ENCODE results near the gene ZNF730.
"Not testable (repeated sequence)": the region's sequence is repeated elsewhere in the genome, so short reads cannot be mapped to it uniquely, and the experiment has no call there.

Gene ZNF730

DNA sequence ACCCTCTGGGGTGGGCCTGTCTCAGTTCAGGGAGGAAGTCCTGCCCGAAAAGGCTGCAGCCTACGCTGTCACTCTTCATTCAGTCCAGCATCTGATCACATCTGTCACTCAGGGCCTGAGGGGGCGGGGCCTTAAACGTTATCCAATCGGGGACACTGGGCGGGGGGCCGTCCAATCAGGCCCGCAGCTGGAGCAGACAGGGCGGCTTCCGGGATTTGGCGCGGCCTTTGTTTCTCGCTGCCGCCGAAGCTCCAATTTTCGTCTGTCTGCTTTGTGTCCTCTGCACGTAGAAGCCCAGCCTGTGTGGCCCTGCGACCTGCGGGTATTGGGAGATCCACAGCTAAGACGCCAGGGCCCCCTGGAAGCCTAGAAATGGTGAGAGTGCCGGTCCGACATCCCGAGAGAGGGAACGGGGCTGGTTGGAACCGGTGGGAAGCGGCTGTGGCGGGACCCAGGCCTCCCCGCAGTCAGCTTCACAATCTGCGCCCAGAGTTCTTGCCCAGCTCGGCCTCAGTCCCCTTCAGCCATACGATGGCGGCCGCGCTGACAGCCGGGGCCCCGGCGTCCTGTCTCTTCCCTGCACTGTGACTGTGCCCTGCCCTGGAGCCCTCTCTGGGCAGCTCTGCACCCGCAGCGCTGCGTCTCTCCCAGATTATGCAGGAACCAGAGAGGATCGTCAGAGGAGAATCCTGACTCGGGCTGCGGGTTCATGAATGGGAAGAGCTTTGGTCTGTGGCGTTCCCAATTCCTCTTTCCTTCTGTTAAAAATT lies at the start of gene ZNF730:
Gene ZNF730, plus strand, starts transcription at position 224 of the 770 bp plus-strand sequence. Its CDS starts 149 bp downstream, at position 373.
- Histone ChIP-seq H3K9me3 (peaks cover 28% of the 10 kb centered on the region), H3K36me3 (peaks cover 60% of the 10 kb centered on the region), H3K9ac (peak within 1 kb of the TSS; percentile 87), H4K20me1 (no peaks in the 10 kb centered on the region), H3K27me3 (no peaks in the 10 kb centered on the region), H3K4me1 (no peaks in the 10 kb centered on the region), H3K4me2 (peak within 1 kb of the TSS; percentile 62), H3K4me3 (peak within 1 kb of the TSS; percentile 75), H3K27ac (peak within 1 kb of the TSS; percentile 85)
- TF ChIP-seq Cebpa-rat (IDR thresholded peaks at IDR 0.05): no peak

DNA sequence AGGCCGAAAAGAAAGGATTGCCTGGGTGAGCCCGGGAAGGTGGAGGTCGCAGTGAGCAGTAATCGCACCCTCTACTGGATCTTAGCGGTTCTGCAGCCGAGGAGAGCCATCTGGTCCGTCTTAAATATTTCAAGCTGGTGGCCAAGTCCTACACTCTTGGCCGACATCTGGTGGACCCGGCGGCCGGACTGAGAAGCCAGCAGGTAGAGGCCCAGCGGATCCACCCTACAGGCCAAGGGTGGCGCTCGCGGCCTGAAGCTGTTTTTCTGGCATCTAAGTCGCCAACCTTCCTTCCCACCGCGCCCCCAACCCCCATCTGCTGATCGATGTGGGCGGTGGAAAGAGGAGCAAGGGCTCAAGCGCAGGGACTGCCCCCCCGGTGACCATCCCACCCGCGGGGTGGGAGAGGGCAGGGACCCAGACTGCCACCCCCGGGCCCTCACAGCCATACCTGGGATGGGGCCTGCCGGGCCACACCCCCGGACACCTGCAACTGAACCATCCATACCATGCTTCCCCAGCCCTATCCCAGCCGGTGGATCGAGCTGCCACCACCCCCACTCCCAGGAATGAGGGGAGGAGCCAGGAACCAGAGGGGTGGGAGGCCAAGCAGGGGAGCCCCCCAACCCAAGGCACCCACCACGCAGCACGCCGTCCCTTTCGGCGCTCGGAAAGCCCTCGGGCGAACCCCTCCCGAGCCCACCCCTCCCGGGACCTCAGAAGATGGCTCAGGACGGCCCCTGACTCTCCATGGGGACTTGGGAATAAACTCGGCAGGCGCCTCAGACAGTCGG lies 46.3 kb upstream of the ZNF730 start:
- no peaks in the 10 kb centered on the region for H3K4me1 ChIP-seq
- H3K4me3 ChIP-seq: no peak overlapping the region
- H3K4me2 ChIP-seq: no peak overlapping the region
- no peaks in the 10 kb centered on the region for H4K20me1 ChIP-seq
- peaks cover 71% of the 10 kb centered on the region for H3K9me3 ChIP-seq
- no peak overlapping the region for H3K9ac ChIP-seq
- H3K27me3 ChIP-seq: no peaks in the 10 kb centered on the region
- no peaks in the 10 kb centered on the region for H3K36me3 ChIP-seq
- no peak overlapping the region for H3K27ac ChIP-seq
- TF ChIP-seq Cebpa-rat (IDR thresholded peaks at IDR 0.05): no peak

DNA sequence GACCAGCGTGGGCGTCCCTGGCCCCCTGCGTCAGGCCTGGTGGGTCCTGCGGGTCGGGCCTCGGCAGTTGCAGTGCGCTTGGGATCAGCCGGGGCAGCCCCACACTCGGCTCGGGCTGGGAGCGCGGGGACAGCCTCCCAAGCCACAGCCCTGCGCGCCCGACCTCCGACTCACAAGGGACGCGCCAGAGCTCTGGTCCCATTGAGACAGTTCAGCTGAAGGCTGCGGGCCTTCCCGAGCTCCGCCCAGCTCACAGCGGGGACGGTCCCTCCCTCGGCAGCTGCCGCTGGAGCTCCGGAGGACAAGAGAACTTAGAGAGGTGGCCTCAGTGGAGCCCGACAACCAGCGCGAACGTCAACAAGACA lies 45.7 kb upstream of the ZNF730 start:
- Histone ChIP-seq H3K36me3 (no peaks in the 10 kb centered on the region), H3K4me3 (no peak overlapping the region), H4K20me1 (no peaks in the 10 kb centered on the region), H3K4me1 (peaks cover 4% of the 10 kb centered on the region), H3K4me2 (no peak overlapping the region), H3K9me3 (peaks cover 71% of the 10 kb centered on the region), H3K9ac (no peak overlapping the region), H3K27ac (no peak overlapping the region), H3K27me3 (no peaks in the 10 kb centered on the region)
- no peak for TF ChIP-seq Cebpa-rat (IDR thresholded peaks at IDR 0.05)

DNA sequence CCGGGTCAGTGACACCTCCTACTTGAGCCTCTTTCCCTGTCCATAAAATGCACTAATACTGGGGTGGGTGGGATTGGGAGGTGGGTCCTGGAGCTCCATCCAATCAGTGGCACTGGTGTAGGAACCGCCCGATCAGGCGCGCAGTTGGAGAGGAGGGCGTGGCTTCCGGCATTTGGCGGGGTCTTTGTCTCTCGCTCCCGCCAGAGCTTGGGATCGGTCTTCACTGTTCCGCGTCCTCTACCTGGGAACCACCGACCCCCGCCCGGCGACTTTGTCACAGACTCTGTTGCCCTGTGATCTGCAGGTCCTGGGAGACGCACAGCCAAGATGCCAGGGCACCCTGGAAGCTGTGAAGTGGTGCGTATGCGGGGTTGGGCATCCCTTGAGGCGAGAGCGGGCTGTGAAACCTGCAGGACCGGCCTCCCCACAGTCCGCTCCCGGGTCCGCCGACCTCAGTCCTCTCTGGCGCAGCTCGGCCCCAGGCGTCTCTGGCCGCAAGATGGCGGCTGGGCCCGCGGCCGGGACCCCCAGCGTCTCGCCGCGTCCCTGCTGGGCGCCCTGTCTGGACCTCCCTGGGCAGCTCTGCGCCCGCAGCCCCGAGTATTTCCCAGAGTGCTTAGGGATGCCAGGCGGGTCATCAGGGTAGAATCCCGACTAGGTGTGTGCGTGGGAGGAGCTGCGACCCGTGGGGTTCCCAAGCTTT lies 41.6 kb upstream of the ZNF730 start:
- Histone ChIP-seq H3K9ac (peak overlapping the region; percentile 95), H3K4me2 (peak overlapping the region; percentile 88), H3K9me3 (peaks cover 84% of the 10 kb centered on the region), H3K27ac (peak overlapping the region; percentile 93), H3K27me3 (0 out of 2 replicates have a peak, but pooled peaks cover 3% of the 10 kb centered on the region), H3K4me3 (peak overlapping the region; percentile 96), H3K4me1 (peaks cover 13% of the 10 kb centered on the region), H3K36me3 (peaks cover 39% of the 10 kb centered on the region), H4K20me1 (no peaks in the 10 kb centered on the region)
- TF ChIP-seq Cebpa-rat (IDR thresholded peaks at IDR 0.05): no peak

DNA sequence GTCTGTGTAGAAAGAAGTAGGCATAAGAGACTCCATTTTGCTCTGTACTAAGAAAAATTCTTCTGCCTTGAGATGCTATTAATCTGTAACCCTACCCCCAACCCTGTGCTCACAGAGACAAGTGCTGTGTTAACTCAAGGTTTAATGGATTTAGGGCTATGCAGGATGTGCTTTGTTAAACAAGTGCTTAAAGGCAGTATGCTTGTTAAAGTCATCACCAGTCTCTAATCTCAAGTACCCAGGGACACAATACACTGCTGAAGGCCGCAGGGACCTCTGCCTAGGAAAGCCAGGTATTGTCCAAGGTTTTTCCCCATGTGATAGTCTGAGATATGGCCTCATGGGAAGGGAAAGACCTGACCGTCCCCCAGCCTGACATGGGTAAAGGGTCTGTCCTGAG lies 39.0 kb upstream of the ZNF730 start:
- not testable (repeated sequence) for H3K27ac ChIP-seq, H3K4me2 ChIP-seq, H4K20me1 ChIP-seq, H3K9ac ChIP-seq, H3K27me3 ChIP-seq, H3K4me3 ChIP-seq
- H3K36me3 ChIP-seq: peaks cover 65% of the 10 kb centered on the region
- peaks cover 85% of the 10 kb centered on the region for H3K9me3 ChIP-seq
- H3K4me1 ChIP-seq: peaks cover 13% of the 10 kb centered on the region

DNA sequence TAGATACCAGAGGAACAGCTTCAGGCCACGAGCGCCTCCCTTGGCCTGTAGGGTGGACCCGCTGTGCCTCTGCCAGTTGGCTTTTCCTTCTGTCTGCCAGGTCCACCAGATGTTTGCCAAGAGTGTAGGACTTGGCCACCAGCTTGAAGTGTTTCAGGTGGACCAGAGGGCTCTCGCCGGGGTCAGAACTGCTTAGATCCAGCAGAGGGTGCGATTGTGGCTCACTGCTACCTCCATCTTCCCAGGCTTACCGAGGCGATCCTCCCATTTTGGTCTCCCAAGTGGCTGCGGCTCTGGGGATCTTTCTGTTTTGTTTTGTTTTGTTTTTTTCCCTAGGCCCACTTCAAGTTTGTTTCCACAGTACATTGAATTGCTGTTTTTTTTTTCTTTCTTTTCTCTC lies 23.0 kb upstream of the ZNF730 start:
- Histone ChIP-seq H3K4me2 (no peak overlapping the region), H3K4me3 (no peak overlapping the region), H3K27me3 (no peaks in the 10 kb centered on the region), H3K36me3 (peaks cover 100% of the 10 kb centered on the region), H3K4me1 (no peaks in the 10 kb centered on the region), H3K9me3 (peaks cover 89% of the 10 kb centered on the region), H3K9ac (no peak overlapping the region), H4K20me1 (no peaks in the 10 kb centered on the region), H3K27ac (no peak overlapping the region)
- TF ChIP-seq Cebpa-rat (IDR thresholded peaks at IDR 0.05): no peak

DNA sequence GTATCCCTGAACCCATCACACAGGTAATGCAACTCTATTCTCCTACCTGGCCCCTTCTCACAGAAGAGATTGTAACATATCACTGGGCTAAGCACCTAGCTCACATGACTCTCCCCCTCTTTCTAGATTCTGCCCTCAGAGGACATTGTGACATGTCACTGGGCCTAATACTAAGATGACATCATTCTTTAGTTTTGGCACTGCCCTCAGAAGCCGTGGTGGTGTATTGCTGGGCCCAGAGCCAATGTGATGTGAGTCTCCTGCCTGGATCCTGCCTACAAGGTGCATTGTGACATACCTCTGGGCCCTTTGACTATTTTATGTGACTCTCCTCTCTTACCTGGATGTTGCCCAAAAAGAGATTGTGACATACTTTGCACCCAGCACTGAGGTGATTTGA lies 21.4 kb upstream of the ZNF730 start:
- Histone ChIP-seq H3K27ac (no peak overlapping the region), H3K27me3 (no peaks in the 10 kb centered on the region), H3K9ac (no peak overlapping the region), H3K4me1 (no peaks in the 10 kb centered on the region), H3K4me3 (no peak overlapping the region), H3K36me3 (peaks cover 100% of the 10 kb centered on the region), H3K4me2 (no peak overlapping the region), H3K9me3 (peaks cover 73% of the 10 kb centered on the region), H4K20me1 (no peaks in the 10 kb centered on the region)
- no peak for TF ChIP-seq Cebpa-rat (IDR thresholded peaks at IDR 0.05)

DNA sequence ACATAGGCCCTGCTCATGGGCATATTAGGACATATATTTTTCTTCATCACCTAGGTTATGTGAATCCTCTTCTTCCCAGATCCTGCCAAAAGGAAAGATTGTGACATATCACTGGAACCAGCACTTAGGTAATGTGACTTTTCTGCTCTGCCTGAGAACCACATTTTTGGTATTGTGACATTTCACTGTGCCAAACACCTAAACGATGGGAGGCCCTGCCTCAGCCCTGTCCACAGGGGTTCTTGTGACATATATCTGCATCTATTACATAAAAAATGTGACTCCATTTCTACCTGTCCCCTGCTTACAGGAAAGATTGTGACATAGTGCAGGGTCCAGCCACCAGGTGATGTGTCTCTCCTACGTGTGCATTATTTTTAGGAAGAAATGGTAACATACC lies 18.5 kb upstream of the ZNF730 start:
- H3K9ac ChIP-seq: no peak overlapping the region
- no peaks in the 10 kb centered on the region for H3K27me3 ChIP-seq
- no peak overlapping the region for H3K4me3 ChIP-seq
- H3K27ac ChIP-seq: no peak overlapping the region
- H3K4me2 ChIP-seq: no peak overlapping the region
- TF ChIP-seq Cebpa-rat (IDR thresholded peaks at IDR 0.05): no peak
- H3K9me3 ChIP-seq: peaks cover 44% of the 10 kb centered on the region
- H4K20me1 ChIP-seq: no peaks in the 10 kb centered on the region
- H3K36me3 ChIP-seq: peaks cover 100% of the 10 kb centered on the region
- H3K4me1 ChIP-seq: no peaks in the 10 kb centered on the region

DNA sequence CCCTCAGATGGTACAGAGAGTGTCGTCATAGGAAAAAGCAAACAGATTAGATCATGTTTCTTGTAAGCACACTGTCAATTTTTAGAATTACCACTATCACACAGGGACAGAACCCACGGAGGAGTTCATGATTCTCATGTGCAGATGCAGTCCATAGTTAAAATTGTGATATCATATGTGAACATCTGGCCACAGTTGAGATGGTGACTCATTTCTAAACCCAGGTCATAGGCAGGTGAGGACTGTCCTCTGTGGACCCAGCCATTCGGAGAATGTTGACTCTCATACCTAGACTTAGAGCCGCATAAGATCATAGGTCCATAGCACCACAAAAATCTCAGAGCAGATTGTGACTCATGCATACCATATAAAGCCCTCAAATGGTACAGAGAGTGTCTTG lies 17.8 kb upstream of the ZNF730 start:
- H3K36me3 ChIP-seq: peaks cover 98% of the 10 kb centered on the region
- no peaks in the 10 kb centered on the region for H3K4me1 ChIP-seq
- H3K4me3 ChIP-seq: no peak overlapping the region
- TF ChIP-seq Cebpa-rat (IDR thresholded peaks at IDR 0.05): no peak
- peaks cover 37% of the 10 kb centered on the region for H3K9me3 ChIP-seq
- no peak overlapping the region for H3K27ac ChIP-seq
- no peaks in the 10 kb centered on the region for H4K20me1 ChIP-seq
- H3K9ac ChIP-seq: no peak overlapping the region
- no peak overlapping the region for H3K4me2 ChIP-seq
- H3K27me3 ChIP-seq: no peaks in the 10 kb centered on the region

DNA sequence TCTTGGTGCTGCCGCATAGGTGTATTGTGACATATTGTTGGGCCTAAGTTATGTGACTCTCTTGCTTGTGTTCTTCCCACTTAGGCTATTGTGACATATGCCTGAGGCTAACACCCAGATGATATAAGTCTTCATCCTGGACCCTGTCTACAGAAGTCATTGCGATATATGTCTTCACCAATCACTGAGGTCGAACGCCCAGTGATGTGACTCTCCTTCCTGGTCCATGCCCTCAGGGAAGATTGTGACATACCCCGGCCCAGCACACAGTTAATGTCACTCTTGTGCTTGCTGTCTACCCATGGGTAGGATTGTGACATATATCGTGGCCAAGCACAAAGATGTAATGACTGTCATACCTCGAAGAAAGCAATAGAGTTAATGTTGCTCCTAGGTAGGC lies 16.9 kb upstream of the ZNF730 start:
- no peak overlapping the region for H3K27ac ChIP-seq
- H3K36me3 ChIP-seq: peaks cover 98% of the 10 kb centered on the region
- no peaks in the 10 kb centered on the region for H4K20me1 ChIP-seq
- no peaks in the 10 kb centered on the region for H3K27me3 ChIP-seq
- no peak for TF ChIP-seq Cebpa-rat (IDR thresholded peaks at IDR 0.05)
- H3K4me3 ChIP-seq: no peak overlapping the region
- no peak overlapping the region for H3K9ac ChIP-seq
- no peak overlapping the region for H3K4me2 ChIP-seq
- no peaks in the 10 kb centered on the region for H3K4me1 ChIP-seq
- H3K9me3 ChIP-seq: peaks cover 27% of the 10 kb centered on the region; the same call in 1 of the 2 replicates
